Keratinocyte (primary cell): ENCODE measurements around the gene PSMB9. TPM values are rescaled to one million over a fixed set of nuclear protein-coding genes. Genes with fewer than 3 reads are reported as not detected.

Experiments
- DNase-seq: peaks from one replicate; pipeline ENCODE4 v3.0.0-alpha.2; 2011; ENCODE audit warnings: low read depth, missing footprints, low spot score
- FAIRE-seq: peaks from 2 replicates; lab custom pipeline; 2011; peaks lifted over from hg19 to GRCh38; lab: Jason Lieb, UNC
- H2AFZ ChIP-seq: 2 replicates; pipeline ENCODE4 v1.6.0; 2012; ENCODE audit warnings: low read length, control low read depth, inconsistent platforms; ENCODE audit not compliant: control insufficient read depth
- H3K27ac ChIP-seq: 2 replicates; pipeline ENCODE4 v1.5.1; 2011; ENCODE audit warnings: low read length; ENCODE audit not compliant: control insufficient read depth, insufficient read depth
- H3K27me3 ChIP-seq: 3 replicates; pipeline ENCODE4 v1.6.0; 2011; ENCODE audit warnings: low read length; ENCODE audit not compliant: control insufficient read depth, insufficient read depth; ENCODE audit errors: extremely low read depth
- H3K36me3 ChIP-seq, 2 experiments: 2 replicates in 1 of 2; 3 replicates in 1 of 2; pipeline ENCODE4 v1.5.1; 2011; ENCODE audit warnings: low read length in 2 of 2, mild to moderate bottlenecking in 1 of 2; ENCODE audit not compliant: control insufficient read depth in 2 of 2, insufficient read depth in 2 of 2; ENCODE audit errors: extremely low read depth in 1 of 2
- H3K4me1 ChIP-seq: 3 replicates; pipeline ENCODE4 v1.5.1; 2011; ENCODE audit warnings: low read length; ENCODE audit not compliant: control insufficient read depth, insufficient read depth; ENCODE audit errors: extremely low read depth
- H3K4me2 ChIP-seq: 3 replicates; pipeline ENCODE4 v1.6.0; 2011; ENCODE audit warnings: low read depth, low read length; ENCODE audit not compliant: control insufficient read depth, insufficient read depth; ENCODE audit errors: extremely low read depth
- H3K4me3 ChIP-seq, 3 experiments: fragments of 200-600 bp in 1 of 3; sonication (generic) in 1 of 3; 2 replicates in 2 of 3; 3 replicates in 1 of 3; pipeline ENCODE4 v1.5.1; 2011 to 2016; ENCODE audit warnings: low read length in 3 of 3, mild to moderate bottlenecking in 3 of 3, control low read depth in 2 of 3, inconsistent platforms in 1 of 3, low read depth in 1 of 3, mixed read lengths in 1 of 3, mixed run types in 1 of 3, moderate library complexity in 1 of 3; ENCODE audit not compliant: control insufficient read depth in 2 of 3, insufficient read depth in 2 of 3; ENCODE audit errors: extremely low read depth in 1 of 3
- H3K79me2 ChIP-seq: 2 replicates; pipeline ENCODE4 v1.6.0; 2012; ENCODE audit warnings: low read length; ENCODE audit not compliant: control insufficient read depth, insufficient read depth
- H3K9ac ChIP-seq: 3 replicates; pipeline ENCODE4 v1.6.0; 2011; ENCODE audit warnings: low read length; ENCODE audit not compliant: control insufficient read depth, insufficient read depth; ENCODE audit errors: extremely low read depth
- H3K9me1 ChIP-seq: 3 replicates; pipeline ENCODE4 v1.6.0; 2011; ENCODE audit warnings: low read length; ENCODE audit not compliant: control insufficient read depth, insufficient read depth; ENCODE audit errors: extremely low read depth
- H3K9me3 ChIP-seq: 2 replicates; pipeline ENCODE4 v1.5.1; 2012; ENCODE audit warnings: low read depth, low read length; ENCODE audit not compliant: control insufficient read depth
- H4K20me1 ChIP-seq: 3 replicates; pipeline ENCODE4 v1.6.0; 2011; ENCODE audit warnings: low read length; ENCODE audit not compliant: control insufficient read depth, insufficient read depth; ENCODE audit errors: extremely low read depth
- CTCF ChIP-seq, 3 experiments: IDR thresholded peaks in 1 of 3; conservative IDR thresholded peaks in 1 of 3; optimal IDR thresholded peaks in 1 of 3; 2 replicates in 2 of 3; 3 replicates in 1 of 3; pipeline versions ENCODE3 to v1.5.1; 2011; ENCODE audit warnings: low read length in 3 of 3, mild to moderate bottlenecking in 3 of 3, moderate library complexity in 2 of 3, control low read depth in 1 of 3, inconsistent platforms in 1 of 3; ENCODE audit not compliant: insufficient read depth in 2 of 3; ENCODE audit errors: extremely low read depth in 1 of 3
- EZH2 ChIP-seq: IDR thresholded peaks from one replicate; pipeline ENCODE4 v1.6.1; 2012; ENCODE audit warnings: inconsistent platforms, mild to moderate bottlenecking, low read length, moderate library complexity
- dilution Hi-C: fragments of 300-500 bp; cut with MboI; formaldehyde crosslinking; loops from one replicate; pipeline ENCODE4 v1.7.0; 2020; ENCODE audit warnings: low sequenced_read_pairs; ENCODE audit not compliant: extremely low pct_ligation_motif_present
- polyA plus RNA-seq, 5 experiments: library from polyadenylated mRNA; depleted of rRNA in 3 of 5; stranded (reverse) in 3 of 5; stranded (forward) in 1 of 5; unstranded in 1 of 5; fragments of >200 nt; gene quantifications; 1 replicate in 1 of 5; 2 replicates in 3 of 5; 3 replicates in 1 of 5; pipeline versions ENCODE4 v1.2.1 to v1.2.3, GENCODE V29; 2011 to 2012; ENCODE audit warnings: missing spikeins in 2 of 5, low read depth in 1 of 5, low replicate concordance in 1 of 5

The PSMB9 gene
- polyA plus RNA-seq, 1 donor (not counting 4 experiments of a cell fraction or from before 2014, with no cell fraction given) = 25.4 TPM

DNA sequence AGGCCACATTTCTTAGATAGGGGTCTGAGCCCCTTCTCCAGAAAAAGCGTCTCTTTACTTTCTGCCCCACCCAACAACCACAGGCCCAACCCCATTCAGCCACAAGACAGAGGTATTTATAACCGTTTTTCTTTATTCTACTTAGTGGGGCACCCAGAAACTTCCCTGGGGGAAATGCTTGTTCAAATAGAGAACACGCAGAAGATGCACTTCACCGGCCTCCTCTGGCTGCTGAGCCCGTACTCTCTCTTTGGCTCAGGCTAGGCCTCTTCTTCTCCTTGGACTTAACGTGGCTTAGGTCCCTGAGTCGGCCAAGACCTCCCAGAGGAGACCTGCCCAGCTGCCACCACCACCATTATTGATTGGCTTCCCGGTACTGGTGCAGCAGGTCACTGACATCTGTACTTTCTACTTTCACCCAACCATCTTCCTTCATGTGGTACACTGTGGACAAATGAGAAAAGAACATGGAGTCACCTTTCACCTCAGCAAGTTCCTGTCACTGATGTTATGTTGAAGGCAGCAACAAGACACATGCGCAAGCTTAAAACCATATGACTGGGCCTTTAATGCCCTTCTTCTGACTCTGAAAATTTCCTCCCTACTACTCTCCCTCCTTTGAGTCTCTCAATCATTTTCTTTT lies 13.3 kb upstream of the PSMB9 start:
- Histone ChIP-seq H3K36me3 (peaks cover 4 to 13% of the 10 kb centered on the region in 2 experiments), H2AFZ (no peak overlapping the region), H3K79me2 (peaks cover 20% of the 10 kb centered on the region), H3K9me3 (no peaks in the 10 kb centered on the region), H3K27me3 (no peaks in the 10 kb centered on the region), H3K9me1 (no peaks in the 10 kb centered on the region), H3K9ac (no peak overlapping the region), H3K4me3 (no peak overlapping the region), H3K27ac (no peak overlapping the region), H3K4me2 (no peak overlapping the region), H3K4me1 (peaks cover 33% of the 10 kb centered on the region), H4K20me1 (no peaks in the 10 kb centered on the region)
- FAIRE-seq = no peak
- no peak for DNase-seq
- dilution Hi-C loops = no loop called here
- TF ChIP-seq EZH2 (no peak), CTCF (optimal IDR thresholded peaks at IDR 0.05 in 1 of 3, IDR thresholded peaks at IDR 0.05 in 1 of 3, conservative IDR thresholded peaks at IDR 0.05 in 1 of 3; ENCODE audit: extremely low read depth in 1 of 3, insufficient read depth in 2 of 3, low read length in 3 of 3) (no peak)

DNA sequence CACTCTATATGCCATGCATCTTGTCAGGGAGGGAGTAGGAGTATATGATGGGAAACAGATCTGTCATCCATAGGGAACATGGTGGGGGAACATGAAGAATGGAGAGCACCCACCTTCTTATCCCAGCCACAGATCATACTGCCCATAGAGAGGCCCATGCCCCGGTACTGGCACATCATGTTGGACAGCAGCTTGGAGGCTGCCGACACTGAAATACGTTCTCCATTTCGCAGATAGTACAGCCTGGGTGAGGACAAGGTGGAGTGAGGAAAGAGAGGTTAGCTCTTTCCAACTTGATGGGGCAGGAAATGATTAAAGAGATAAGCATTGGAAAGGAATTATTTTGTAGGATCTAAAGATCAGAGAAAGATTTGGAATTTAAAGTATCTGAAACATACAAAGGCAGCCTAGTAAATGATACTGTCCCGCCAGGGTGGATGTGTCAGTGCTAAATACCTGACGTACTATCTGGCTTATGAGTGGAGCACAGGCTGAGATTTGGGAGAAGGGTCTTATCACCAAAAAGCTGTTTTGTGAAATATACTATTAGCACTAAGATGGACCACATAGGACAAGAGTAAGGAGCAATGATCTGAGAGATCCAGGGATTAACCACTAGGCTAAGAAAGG lies 11.9 kb upstream of the PSMB9 start:
- H3K4me2 ChIP-seq = peak overlapping the region; percentile 89
- no peak overlapping the region for H3K9ac ChIP-seq
- dilution Hi-C loops = no loop called here
- no peaks in the 10 kb centered on the region for H3K27me3 ChIP-seq
- H3K79me2 ChIP-seq = peaks cover 12% of the 10 kb centered on the region
- H4K20me1 ChIP-seq = no peaks in the 10 kb centered on the region
- no peak overlapping the region for H3K27ac ChIP-seq
- DNase-seq (no peak), FAIRE-seq (no peak)
- no peaks in the 10 kb centered on the region for H3K9me1 ChIP-seq
- peaks cover 25% of the 10 kb centered on the region for H3K4me1 ChIP-seq
- H3K9me3 ChIP-seq = no peaks in the 10 kb centered on the region
- TF ChIP-seq CTCF (optimal IDR thresholded peaks at IDR 0.05 in 1 of 3, IDR thresholded peaks at IDR 0.05 in 1 of 3, conservative IDR thresholded peaks at IDR 0.05 in 1 of 3; ENCODE audit: extremely low read depth in 1 of 3, insufficient read depth in 2 of 3, low read length in 3 of 3) (no peak), EZH2 (no peak)
- no peak overlapping the region for H2AFZ ChIP-seq
- H3K36me3 ChIP-seq = peaks cover 8 to 17% of the 10 kb centered on the region in 2 experiments
- H3K4me3 ChIP-seq = no peak overlapping the region
